GM23248 (cell line): ENCODE measurements around the gene EPGN. TPM values are rescaled to one million over a fixed set of nuclear protein-coding genes. Genes with fewer than 3 reads are reported as not detected.

ENCODE experiments used
- DNase-seq: peaks from one replicate; pipeline ENCODE4 v3.0.0-alpha.2; 2015
- H2AFZ ChIP-seq: fragments of 200-600 bp; sonication (generic); 2 replicates; pipeline ENCODE4 v1.6.1; 2016; ENCODE audit warnings: antibody characterized with exemption
- H3F3A ChIP-seq: fragments of 200-600 bp; sonication (generic); 2 replicates; pipeline ENCODE4 v1.6.1; 2016; ENCODE audit warnings: mild to moderate bottlenecking, antibody characterized with exemption, mixed run types; ENCODE audit not compliant: insufficient read depth
- H3K27ac ChIP-seq: fragments of 200-600 bp; sonication (generic); 2 replicates; pipeline ENCODE4 v1.5.1; 2016; ENCODE audit warnings: mild to moderate bottlenecking
- H3K27me3 ChIP-seq: fragments of 200-600 bp; sonication (generic); replicated peaks from 2 replicates; pipeline ENCODE4 v1.6.1; 2016; ENCODE audit warnings: mild to moderate bottlenecking; ENCODE audit not compliant: insufficient read depth
- H3K36me3 ChIP-seq: fragments of 200-600 bp; sonication (generic); 2 replicates; pipeline ENCODE4 v1.6.1; 2016; ENCODE audit warnings: low read depth, mild to moderate bottlenecking
- H3K4me1 ChIP-seq: fragments of 200-600 bp; sonication (generic); 2 replicates; pipeline ENCODE4 v1.6.1; 2016; ENCODE audit warnings: mild to moderate bottlenecking; ENCODE audit not compliant: insufficient read depth
- H3K4me2 ChIP-seq: fragments of 200-600 bp; sonication (generic); one replicate; pipeline ENCODE4 v1.6.1; 2016; ENCODE audit warnings: mild to moderate bottlenecking; ENCODE audit not compliant: unreplicated experiment
- H3K4me3 ChIP-seq: fragments of 200-600 bp; sonication (generic); 2 replicates; pipeline ENCODE4 v1.5.1; 2016; ENCODE audit warnings: mild to moderate bottlenecking
- H3K79me2 ChIP-seq: fragments of 200-600 bp; sonication (generic); 2 replicates; pipeline ENCODE4 v1.6.1; 2016; ENCODE audit warnings: mild to moderate bottlenecking; ENCODE audit not compliant: insufficient read depth
- H3K9ac ChIP-seq: fragments of 200-600 bp; sonication (generic); 2 replicates; pipeline ENCODE4 v1.6.1; 2016; ENCODE audit warnings: mild to moderate bottlenecking
- H3K9me2 ChIP-seq: fragments of 200-600 bp; sonication (generic); 2 replicates; pipeline ENCODE4 v1.6.1; 2016; ENCODE audit warnings: mixed run types, mild to moderate bottlenecking, moderate library complexity; ENCODE audit not compliant: insufficient read depth
- H3K9me3 ChIP-seq: fragments of 200-600 bp; sonication (generic); one replicate; pipeline ENCODE4 v1.6.1; 2017; ENCODE audit warnings: low read depth
- H4K20me1 ChIP-seq: fragments of 200-600 bp; sonication (generic); 2 replicates; pipeline ENCODE4 v1.6.0; 2016; ENCODE audit not compliant: insufficient read depth
- EZH2 ChIP-seq: fragments of 200-600 bp; sonication (generic); IDR thresholded peaks from 2 replicates; pipeline ENCODE4 v1.6.1; 2018; ENCODE audit warnings: antibody characterized with exemption, mild to moderate bottlenecking; ENCODE audit not compliant: insufficient read depth, poor library complexity, severe bottlenecking
- EZH2phosphoT487 ChIP-seq: fragments of 200-600 bp; sonication (generic); IDR thresholded peaks from 2 replicates; pipeline ENCODE4 v1.6.1; 2018; ENCODE audit warnings: antibody characterized with exemption, moderate library complexity, mild to moderate bottlenecking, low read depth; ENCODE audit not compliant: insufficient read depth
- WGBS, 2 experiments: methylation state at CpG; one replicate each; pipeline ENCODE4 v1.1.6; 2015 to 2017; ENCODE audit warnings: low lambda C conversion rate in 2 of 2, low coverage in 1 of 2; ENCODE audit errors: missing lambda C conversion rate in 2 of 2; 5-methylcytosine and 5-hydroxymethylcytosine counted together
- in situ Hi-C: fragments of 300-500 bp; cut with MboI; formaldehyde crosslinking; loops from 2 replicates; pipeline ENCODE4 v1.15.0; 2020
- polyA plus RNA-seq: library from polyadenylated mRNA; unstranded; fragments of >200 nt; fragmentation: Nextera tagmentation; extraction: Ambion mirVana; gene quantifications from 2 replicates; pipeline ENCODE4 v1.2.1, GENCODE V29; 2016
- total RNA-seq: library from RNA; depleted of rRNA; stranded (reverse); fragments of >200 nt; shearing (Covaris generic); gene quantifications from 2 replicates; pipeline ENCODE4 v1.2.3, GENCODE V29; 2014

EPGN gene
- total and polyA plus RNA-seq, 2 experiments from 2014 or later: 0.46 to 0.86 TPM

DNA sequence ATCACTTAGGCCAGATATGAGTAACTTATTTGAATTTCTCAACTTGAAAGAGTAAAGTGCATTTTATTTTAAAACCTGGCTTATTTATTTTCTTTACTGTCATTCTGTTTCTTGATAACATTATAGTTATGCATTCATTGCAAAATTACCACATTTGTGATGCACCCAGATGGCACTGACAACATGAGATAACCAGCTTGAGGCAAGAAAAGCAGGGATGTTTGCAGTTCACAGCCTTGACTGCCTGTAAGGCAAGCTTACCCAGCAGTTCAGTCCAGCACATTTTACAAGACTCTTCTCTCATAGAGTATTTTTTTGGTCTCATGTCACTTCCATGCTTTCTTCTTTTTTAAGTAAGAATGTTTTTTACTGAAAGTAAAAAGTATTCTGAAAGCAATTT, 25.3 kb upstream of the EPGN start:
- in situ Hi-C loops: no loop called here
- Histone ChIP-seq H3F3A (peaks cover 18% of the 10 kb centered on the region), H3K9ac (no peak overlapping the region), H4K20me1 (no peaks in the 10 kb centered on the region), H3K27me3 (no peaks in the 10 kb centered on the region), H3K4me3 (no peak overlapping the region), H3K9me3 (no peaks in the 10 kb centered on the region), H3K9me2 (no peaks in the 10 kb centered on the region), H3K27ac (no peak overlapping the region), H3K4me2 (peak overlapping the region; percentile 71), H2AFZ (no peak overlapping the region), H3K79me2 (no peaks in the 10 kb centered on the region), H3K4me1 (peaks cover 29% of the 10 kb centered on the region), H3K36me3 (no peaks in the 10 kb centered on the region)
- DNase-seq: peak; percentile 16
- no peak for TF ChIP-seq EZH2
- TF ChIP-seq EZH2phosphoT487: no peak

DNA sequence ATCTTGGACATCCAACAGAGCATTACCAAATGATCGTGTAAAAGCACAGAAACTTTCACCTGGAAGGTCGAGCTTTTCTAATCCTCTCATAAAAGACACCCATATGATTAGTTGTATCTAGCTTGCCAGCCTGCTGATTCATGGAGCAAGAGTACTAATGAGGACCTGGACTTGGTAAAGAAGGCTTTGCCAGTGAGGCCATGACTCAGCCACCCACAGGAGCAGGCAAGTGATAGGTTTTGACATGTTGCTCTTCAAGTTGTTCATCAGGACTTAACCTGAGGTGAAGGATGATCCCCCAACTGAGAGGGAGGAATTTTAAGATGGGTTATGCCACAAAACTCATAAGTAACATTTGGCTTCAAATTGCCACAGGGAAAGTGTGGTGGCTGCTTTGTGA, 24.7 kb upstream of the EPGN start:
- Histone ChIP-seq H3K4me1 (peaks cover 29% of the 10 kb centered on the region), H4K20me1 (no peaks in the 10 kb centered on the region), H3K4me3 (peak overlapping the region; percentile 35), H3K9ac (no peak overlapping the region), H3K9me2 (no peaks in the 10 kb centered on the region), H3K79me2 (no peaks in the 10 kb centered on the region), H3K4me2 (peak overlapping the region; percentile 71), H3K27ac (peak overlapping the region; percentile 60), H3F3A (peaks cover 18% of the 10 kb centered on the region), H2AFZ (no peak overlapping the region), H3K27me3 (no peaks in the 10 kb centered on the region), H3K9me3 (no peaks in the 10 kb centered on the region), H3K36me3 (no peaks in the 10 kb centered on the region)
- TF ChIP-seq EZH2phosphoT487 (no peak), EZH2 (no peak)
- 31 to 41% methylated on average over 2 of the region's 2 CpGs for WGBS, 2 experiments
- peak; percentile 84 for DNase-seq
- in situ Hi-C loops: no loop called here

DNA sequence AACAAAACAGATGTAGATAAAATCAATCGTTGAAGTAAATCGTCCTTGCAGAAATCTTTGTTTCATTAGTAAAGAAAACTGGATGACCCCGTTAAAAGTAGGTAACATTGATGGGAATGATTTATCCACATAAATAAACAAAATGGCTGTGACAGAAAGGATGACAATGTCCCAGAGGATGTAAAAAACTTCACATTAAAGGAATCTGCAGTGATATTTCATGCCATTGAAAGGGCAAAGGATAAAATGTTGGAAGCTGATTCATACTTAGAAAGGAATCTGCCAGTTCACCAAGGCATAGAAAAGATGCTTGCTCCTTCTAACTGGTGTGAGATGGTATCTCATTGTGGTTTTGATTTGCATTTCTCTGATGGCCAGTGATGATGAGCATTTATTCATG, 24.2 kb upstream of the EPGN start:
- Histone ChIP-seq H3K9ac (no peak overlapping the region), H3K27ac (peak overlapping the region; percentile 60), H3K4me2 (peak overlapping the region; percentile 71), H4K20me1 (no peaks in the 10 kb centered on the region), H3K9me3 (no peaks in the 10 kb centered on the region), H3F3A (peaks cover 18% of the 10 kb centered on the region), H3K4me1 (peaks cover 29% of the 10 kb centered on the region), H3K4me3 (peak overlapping the region; percentile 35), H2AFZ (no peak overlapping the region), H3K27me3 (no peaks in the 10 kb centered on the region), H3K9me2 (no peaks in the 10 kb centered on the region), H3K36me3 (no peaks in the 10 kb centered on the region), H3K79me2 (no peaks in the 10 kb centered on the region)
- TF ChIP-seq EZH2phosphoT487: peak; percentile 60; the same call in 1 of the 2 replicates
- no peak for TF ChIP-seq EZH2
- peak; percentile 78 for DNase-seq
- 24 to 42% methylated on average over 3 of the region's 3 CpGs for WGBS, 2 experiments
- in situ Hi-C loops: no loop called here

DNA sequence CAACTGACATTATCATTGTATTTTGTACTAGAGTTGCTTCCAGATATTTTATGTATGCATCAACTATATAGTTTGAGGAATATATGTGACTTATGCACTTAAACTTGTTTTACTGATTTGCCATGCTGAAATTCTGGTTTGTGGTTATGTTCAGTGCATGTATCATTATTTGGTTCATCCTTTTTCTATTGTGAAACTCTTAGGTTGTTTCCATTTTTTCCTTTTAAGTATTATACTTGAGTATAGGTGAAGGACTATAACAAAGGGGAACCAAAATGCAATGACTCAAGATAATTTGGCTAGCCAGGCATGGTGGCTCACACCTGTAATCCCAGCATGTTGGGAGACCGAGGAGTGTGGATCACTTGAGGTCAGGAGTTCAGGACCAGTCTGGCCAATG, 21.1 kb upstream of the EPGN start:
- TF ChIP-seq EZH2phosphoT487 (no peak), EZH2 (no peak)
- Histone ChIP-seq H3F3A (peaks cover 18% of the 10 kb centered on the region), H2AFZ (no peak overlapping the region), H3K4me2 (no peak overlapping the region), H3K9ac (no peak overlapping the region), H3K79me2 (no peaks in the 10 kb centered on the region), H4K20me1 (no peaks in the 10 kb centered on the region), H3K4me1 (peaks cover 29% of the 10 kb centered on the region), H3K9me2 (no peaks in the 10 kb centered on the region), H3K9me3 (no peaks in the 10 kb centered on the region), H3K27ac (no peak overlapping the region), H3K4me3 (no peak overlapping the region), H3K36me3 (no peaks in the 10 kb centered on the region), H3K27me3 (no peaks in the 10 kb centered on the region)
- in situ Hi-C loops: no loop called here
- no peak for DNase-seq
- 100% methylated on average over 1 of the region's 1 CpG for WGBS, 2 experiments

DNA sequence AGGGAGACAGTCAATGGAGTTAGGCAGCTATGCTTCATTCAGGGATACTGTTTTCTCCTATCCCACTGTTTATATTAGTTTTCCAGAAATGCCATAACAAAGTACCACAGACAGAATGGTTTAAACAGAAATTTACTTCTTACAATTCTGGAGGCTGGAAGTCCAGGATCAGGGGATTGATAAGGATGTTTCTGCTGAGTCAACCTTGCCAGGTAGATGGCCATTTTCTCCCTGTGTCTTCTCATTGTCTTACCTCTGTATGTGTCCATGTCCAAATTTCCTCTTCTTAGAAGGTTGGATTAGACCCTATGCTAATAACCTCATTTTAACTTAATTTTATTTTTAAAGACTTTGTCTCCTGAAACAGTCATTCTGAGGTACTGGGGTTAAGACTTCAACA, 20.5 kb upstream of the EPGN start:
- Histone ChIP-seq H3K9me3 (no peaks in the 10 kb centered on the region), H3K79me2 (no peaks in the 10 kb centered on the region), H3K4me2 (no peak overlapping the region), H3K4me3 (no peak overlapping the region), H4K20me1 (no peaks in the 10 kb centered on the region), H3K27ac (no peak overlapping the region), H2AFZ (no peak overlapping the region), H3K4me1 (peaks cover 27% of the 10 kb centered on the region), H3K9ac (no peak overlapping the region), H3F3A (peaks cover 18% of the 10 kb centered on the region), H3K36me3 (no peaks in the 10 kb centered on the region), H3K27me3 (no peaks in the 10 kb centered on the region), H3K9me2 (no peaks in the 10 kb centered on the region)
- DNase-seq: no peak
- in situ Hi-C loops: no loop called here
- TF ChIP-seq EZH2: no peak
- TF ChIP-seq EZH2phosphoT487: no peak
